ENCODE data around the gene GSTK1.

GRCh38 chr7:143214789-143215679, 48.2 kb upstream of the GSTK1 start:
- TF ChIP-seq, protein P1, sequence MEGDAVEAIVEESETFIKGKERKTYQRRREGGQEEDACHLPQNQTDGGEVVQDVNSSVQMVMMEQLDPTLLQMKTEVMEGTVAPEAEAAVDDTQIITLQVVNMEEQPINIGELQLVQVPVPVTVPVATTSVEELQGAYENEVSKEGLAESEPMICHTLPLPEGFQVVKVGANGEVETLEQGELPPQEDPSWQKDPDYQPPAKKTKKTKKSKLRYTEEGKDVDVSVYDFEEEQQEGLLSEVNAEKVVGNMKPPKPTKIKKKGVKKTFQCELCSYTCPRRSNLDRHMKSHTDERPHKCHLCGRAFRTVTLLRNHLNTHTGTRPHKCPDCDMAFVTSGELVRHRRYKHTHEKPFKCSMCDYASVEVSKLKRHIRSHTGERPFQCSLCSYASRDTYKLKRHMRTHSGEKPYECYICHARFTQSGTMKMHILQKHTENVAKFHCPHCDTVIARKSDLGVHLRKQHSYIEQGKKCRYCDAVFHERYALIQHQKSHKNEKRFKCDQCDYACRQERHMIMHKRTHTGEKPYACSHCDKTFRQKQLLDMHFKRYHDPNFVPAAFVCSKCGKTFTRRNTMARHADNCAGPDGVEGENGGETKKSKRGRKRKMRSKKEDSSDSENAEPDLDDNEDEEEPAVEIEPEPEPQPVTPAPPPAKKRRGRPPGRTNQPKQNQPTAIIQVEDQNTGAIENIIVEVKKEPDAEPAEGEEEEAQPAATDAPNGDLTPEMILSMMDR (IDR thresholded peaks at IDR 0.05), result peak; percentile 99 to 100 (median 100)
- TF ChIP-seq POLR2AphosphoS5 (IDR thresholded peaks at IDR 0.05), result peak in 1 of 3 donors; percentile 41
